Activated CD4-positive, alpha-beta memory T cell treated with anti-CD3 and anti-CD28 coated beads, Interleukin-2, amount 10 ng/mL, durations not matched to agents 7 days and 5 days (primary cell): Measurements from ENCODE around the gene TFF3. TPM values are rescaled to one million over a fixed set of nuclear protein-coding genes. Genes with fewer than 3 reads are reported as not detected.

Experiments
- CTCF ChIA-PET: fragments of 350-600 bp; sonication (Branson Sonifier 250); formaldehyde crosslinking; loops from one replicate; lab custom pipeline; 2021; ENCODE audit warnings: antibody characterized with exemption, inconsistent platforms; lab: Charles Lee
- POLR2A ChIA-PET: fragments of 350-600 bp; sonication (Branson Sonifier 250); formaldehyde crosslinking; loops from one replicate; lab custom pipeline; 2021; ENCODE audit warnings: antibody characterized with exemption; lab: Charles Lee
- DNase-seq: peaks from one replicate; pipeline ENCODE4 v3.0.0-alpha.2; 2020
- H3K27ac Mint-ChIP-seq: one replicate; pipeline ENCODE4 v1.8.0; 2021; ENCODE audit warnings: mild to moderate bottlenecking, mixed read lengths
- H3K27me3 Mint-ChIP-seq: one replicate; pipeline ENCODE4 v1.8.0; 2021; ENCODE audit warnings: mixed read lengths
- H3K36me3 Mint-ChIP-seq: one replicate; pipeline ENCODE4 v1.8.0; 2021; ENCODE audit warnings: low read depth, mixed read lengths
- H3K4me1 Mint-ChIP-seq: one replicate; pipeline ENCODE4 v1.8.0; 2021; ENCODE audit warnings: mixed read lengths
- H3K4me3 Mint-ChIP-seq: one replicate; pipeline ENCODE4 v1.8.0; 2021; ENCODE audit warnings: mild to moderate bottlenecking, mixed read lengths
- H3K9me3 Mint-ChIP-seq: one replicate; pipeline ENCODE4 v1.8.0; 2021; ENCODE audit warnings: mixed read lengths
- total RNA-seq, 2 experiments: library from RNA; stranded (reverse); gene quantifications; one replicate each; pipeline ENCODE4 v1.2.3, GENCODE V29; 2021

The TFF3 gene
- total RNA-seq, 2 experiments from 2014 or later = not detected

DNA sequence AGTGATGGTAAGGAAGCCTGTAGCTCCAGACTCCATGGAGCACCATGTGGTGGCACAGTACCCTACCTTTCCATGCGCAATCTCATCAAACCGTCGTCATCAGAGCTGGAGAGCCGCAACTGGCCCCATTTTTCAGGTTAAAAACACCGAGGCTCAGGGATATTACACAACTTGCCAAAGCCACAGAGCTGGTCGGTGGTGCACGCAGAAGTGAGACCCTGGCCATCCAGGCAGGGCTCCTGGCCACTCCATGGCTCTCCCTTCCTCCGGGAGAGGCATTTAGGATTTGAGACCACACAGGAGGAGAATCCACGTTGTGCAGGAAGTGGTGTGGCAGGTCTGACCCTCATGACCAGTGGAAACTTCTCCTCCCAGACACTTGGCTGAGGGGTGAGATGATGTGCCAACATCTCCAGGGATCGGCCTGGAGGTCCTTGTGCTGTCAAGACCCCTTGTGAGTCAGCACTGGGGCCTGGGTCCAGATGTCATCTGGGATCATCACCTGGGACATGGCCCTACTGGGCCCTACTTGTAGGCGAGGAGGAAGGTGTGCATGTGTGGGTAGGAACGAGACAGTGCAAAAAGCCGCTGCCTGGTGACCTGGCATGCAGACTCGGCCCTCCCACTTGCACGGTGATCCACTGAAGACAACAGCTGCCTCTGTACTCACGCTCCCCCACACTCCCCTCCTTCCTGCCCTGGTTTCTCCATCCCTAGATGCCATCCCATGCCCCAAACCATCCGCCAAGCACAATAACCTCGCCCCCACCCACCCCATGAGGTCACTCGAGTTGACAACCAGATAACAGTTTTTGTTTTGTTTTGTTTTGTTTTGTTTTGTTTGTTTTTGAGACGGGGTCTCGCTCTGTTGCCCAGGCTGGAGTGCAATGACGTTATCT lies 10.4 kb downstream of the TFF3 start:
- CTCF ChIA-PET = interaction anchor here (0.7 kb wide), 1 partner anchor 234 kb away, joined by 3 read pairs; no protein-coding TSS in a partner anchor
- Mint-ChIP-seq H3K36me3 (no peaks in the 10 kb centered on the region), H3K4me1 (peaks cover 10% of the 10 kb centered on the region), H3K9me3 (no peaks in the 10 kb centered on the region), H3K27me3 (peaks cover 16% of the 10 kb centered on the region), H3K27ac (no peak overlapping the region), H3K4me3 (no peak overlapping the region)
- no peak for DNase-seq
- POLR2A ChIA-PET = no interaction called here

GRCh38 chr21:42303443-42303842 lies 11.8 kb downstream of the TFF3 start:
- Mint-ChIP-seq H3K4me1 (peaks cover 21% of the 10 kb centered on the region), H3K9me3 (no peaks in the 10 kb centered on the region), H3K27me3 (peaks cover 14% of the 10 kb centered on the region), H3K4me3 (no peak overlapping the region), H3K36me3 (no peaks in the 10 kb centered on the region), H3K27ac (no peak overlapping the region)
- DNase-seq = no peak
- ChIA-PET POLR2A (no interaction called here), CTCF (interaction anchor here (1.3 kb wide), 1 partner anchor 44 kb away, joined by 3 read pairs; no protein-coding TSS in a partner anchor)

DNA sequence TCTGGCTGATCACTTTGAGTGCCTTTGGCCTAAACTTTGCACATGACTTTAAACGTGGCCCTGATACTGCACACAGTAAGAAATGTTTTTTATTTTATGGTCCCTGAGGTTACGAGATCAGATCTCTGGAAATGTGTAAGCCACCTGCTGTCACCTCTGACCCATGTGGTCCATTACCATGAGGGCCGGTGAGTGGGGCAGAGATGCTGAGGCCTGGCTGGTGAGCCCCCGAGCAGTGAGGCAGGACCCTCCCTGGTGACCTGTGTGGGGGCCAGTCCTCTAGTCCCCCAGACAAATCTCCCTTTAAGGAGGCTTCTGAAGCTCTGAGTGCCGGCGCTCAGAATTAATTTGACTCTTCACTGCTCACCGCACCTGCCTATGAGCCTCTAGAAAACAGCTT lies 12.4 kb downstream of the TFF3 start:
- no peaks in the 10 kb centered on the region for H3K9me3 Mint-ChIP-seq
- no peak for DNase-seq
- no peak overlapping the region for H3K4me3 Mint-ChIP-seq
- H3K4me1 Mint-ChIP-seq = peaks cover 24% of the 10 kb centered on the region
- no peaks in the 10 kb centered on the region for H3K36me3 Mint-ChIP-seq
- H3K27ac Mint-ChIP-seq = no peak overlapping the region
- peaks cover 11% of the 10 kb centered on the region for H3K27me3 Mint-ChIP-seq
- ChIA-PET CTCF (interaction anchor here (1.3 to 1.9 kb wide), 2 partner anchors 8 to 44 kb away, joined by 3 to 5 read pairs; no protein-coding TSS in a partner anchor), POLR2A (no interaction called here)

- CTCF ChIA-PET = interaction anchor here (0.9 to 1.9 kb wide), 3 partner anchors 9 to 64 kb away, joined by 3 to 5 read pairs (median 3); no protein-coding TSS in a partner anchor
- no peak overlapping the region for H3K4me3 Mint-ChIP-seq
- no peaks in the 10 kb centered on the region for H3K9me3 Mint-ChIP-seq
- no peaks in the 10 kb centered on the region for H3K36me3 Mint-ChIP-seq
- no peak for DNase-seq
- POLR2A ChIA-PET = no interaction called here
- H3K27me3 Mint-ChIP-seq = peaks cover 6% of the 10 kb centered on the region
- peaks cover 24% of the 10 kb centered on the region for H3K4me1 Mint-ChIP-seq
- no peak overlapping the region for H3K27ac Mint-ChIP-seq
Measured at GRCh38 chr21:42302076-42302650, 13.0 kb downstream of the TFF3 start.

- H3K9me3 Mint-ChIP-seq = no peaks in the 10 kb centered on the region
- CTCF ChIA-PET = interaction anchor here (0.9 to 1.9 kb wide), 2 partner anchors 9 to 63 kb away, joined by 3 to 5 read pairs; no protein-coding TSS in a partner anchor
- no peak overlapping the region for H3K27ac Mint-ChIP-seq
- no peak overlapping the region for H3K4me3 Mint-ChIP-seq
- peaks cover under 1% of the 10 kb centered on the region for H3K27me3 Mint-ChIP-seq
- H3K36me3 Mint-ChIP-seq = no peaks in the 10 kb centered on the region
- peaks cover 24% of the 10 kb centered on the region for H3K4me1 Mint-ChIP-seq
- DNase-seq = no peak
- POLR2A ChIA-PET = no interaction called here
Measured at GRCh38 chr21:42301371-42302075, 13.7 kb downstream of the TFF3 start.

DNA sequence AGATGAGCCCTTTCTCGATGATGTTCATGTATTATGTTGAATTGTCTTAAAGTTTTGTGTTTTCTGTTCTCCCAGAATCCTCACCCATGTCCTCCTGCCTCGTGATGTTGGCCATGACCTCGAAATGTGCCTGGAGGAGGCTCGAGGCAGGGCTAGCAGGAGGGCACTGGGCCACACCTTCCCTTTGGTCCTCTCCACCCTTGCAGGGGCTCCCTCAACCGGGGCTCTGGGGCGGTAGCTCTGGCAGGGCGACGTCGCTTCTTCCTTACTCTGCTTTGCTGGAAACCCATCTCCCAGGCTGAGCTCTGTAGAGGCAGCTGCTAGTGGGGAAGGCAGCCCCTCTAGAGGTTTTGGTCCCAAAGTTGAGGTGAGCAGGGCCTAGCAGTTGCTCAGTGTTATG lies 14.3 kb downstream of the TFF3 start:
- Mint-ChIP-seq H3K4me1 (peaks cover 24% of the 10 kb centered on the region), H3K9me3 (no peaks in the 10 kb centered on the region), H3K4me3 (no peak overlapping the region), H3K27ac (no peak overlapping the region), H3K27me3 (no peaks in the 10 kb centered on the region), H3K36me3 (peaks cover 3% of the 10 kb centered on the region)
- ChIA-PET CTCF (interaction anchor here (1.9 kb wide), 1 partner anchor 10 kb away, joined by 5 read pairs; no protein-coding TSS in a partner anchor), POLR2A (no interaction called here)
- no peak for DNase-seq

DNA sequence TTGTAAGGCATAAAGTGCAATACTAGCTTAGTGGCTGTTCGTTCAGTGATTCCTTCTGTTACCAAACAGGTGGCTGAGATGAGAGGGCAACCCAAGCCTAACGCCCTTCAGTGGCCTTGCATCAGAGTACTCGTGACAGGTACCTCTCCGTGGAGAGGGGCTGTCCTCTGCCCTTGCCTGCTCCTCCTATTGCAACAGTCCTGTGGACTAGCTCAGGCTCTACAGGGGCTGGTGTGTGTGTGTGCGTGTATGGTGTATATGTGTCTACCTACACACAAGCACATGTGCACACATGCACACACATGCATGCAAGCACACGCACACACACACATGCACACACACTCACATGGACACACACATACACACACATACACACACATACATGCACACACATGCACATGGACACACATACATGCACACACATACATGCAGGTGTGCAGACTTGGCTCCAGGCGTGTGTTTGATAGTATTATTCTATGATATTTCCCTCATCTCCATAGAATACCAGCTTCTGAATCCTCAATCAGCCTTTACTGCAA lies 15.1 kb downstream of the TFF3 start:
- H3K27ac Mint-ChIP-seq = peak overlapping the region; percentile 37
- ChIA-PET CTCF (interaction anchor here (2.1 kb wide), 1 partner anchor 10 kb away, joined by 7 read pairs; no protein-coding TSS in a partner anchor), POLR2A (no interaction called here)
- H3K36me3 Mint-ChIP-seq = peaks cover 11% of the 10 kb centered on the region
- no peak overlapping the region for H3K4me3 Mint-ChIP-seq
- no peak for DNase-seq
- no peaks in the 10 kb centered on the region for H3K9me3 Mint-ChIP-seq
- H3K4me1 Mint-ChIP-seq = peaks cover 24% of the 10 kb centered on the region
- no peaks in the 10 kb centered on the region for H3K27me3 Mint-ChIP-seq

DNA sequence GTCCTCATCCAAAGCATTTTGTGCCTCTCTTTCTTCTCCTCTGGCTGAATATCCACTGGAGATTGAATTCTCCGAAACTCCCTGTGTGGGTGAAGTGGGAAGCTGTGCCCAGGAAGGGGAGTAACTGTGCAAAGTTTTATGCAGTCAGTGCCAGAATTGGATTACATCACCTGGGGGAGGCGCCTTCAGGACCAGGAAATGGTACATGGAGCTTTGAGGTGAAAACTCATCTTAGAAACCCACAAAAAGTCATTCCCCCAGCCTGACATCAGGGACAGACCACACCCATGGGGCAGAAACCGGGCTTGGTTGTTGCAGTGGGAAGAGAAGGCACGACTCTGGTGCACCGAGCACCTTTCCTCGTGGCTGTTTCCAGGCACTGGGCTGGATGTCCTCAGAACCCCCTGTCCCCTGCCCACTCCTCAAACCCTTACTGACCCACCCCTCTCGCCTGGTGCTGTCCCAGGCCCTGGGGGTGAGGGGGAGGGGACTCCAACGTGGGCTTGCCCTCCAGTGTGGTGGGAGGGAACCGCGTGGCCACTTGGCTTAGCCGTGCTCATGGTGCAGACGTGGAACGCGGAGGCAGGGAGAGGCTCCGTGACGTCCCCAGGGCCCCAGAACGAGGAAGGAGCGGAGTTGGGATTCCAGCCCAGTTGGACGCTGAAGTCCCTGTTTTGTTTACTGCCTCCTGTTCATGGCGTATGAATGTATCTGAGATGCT lies 15.7 kb downstream of the TFF3 start:
- ChIA-PET POLR2A (no interaction called here), CTCF (interaction anchor here (2.1 kb wide), 1 partner anchor 11 kb away, joined by 7 read pairs; no protein-coding TSS in a partner anchor)
- H3K9me3 Mint-ChIP-seq = no peaks in the 10 kb centered on the region
- peaks cover 24% of the 10 kb centered on the region for H3K4me1 Mint-ChIP-seq
- peak; percentile 55 for DNase-seq
- H3K27ac Mint-ChIP-seq = peak overlapping the region; percentile 37
- no peaks in the 10 kb centered on the region for H3K27me3 Mint-ChIP-seq
- peaks cover 14% of the 10 kb centered on the region for H3K36me3 Mint-ChIP-seq
- H3K4me3 Mint-ChIP-seq = no peak overlapping the region

- DNase-seq = no peak
- Mint-ChIP-seq H3K27me3 (no peaks in the 10 kb centered on the region), H3K4me1 (peaks cover 24% of the 10 kb centered on the region), H3K9me3 (no peaks in the 10 kb centered on the region), H3K27ac (no peak overlapping the region), H3K4me3 (no peak overlapping the region), H3K36me3 (peaks cover 14% of the 10 kb centered on the region)
- ChIA-PET POLR2A (no interaction called here), CTCF (interaction anchor here (1.4 to 2.1 kb wide), 2 partner anchors 12 to 153 kb away, joined by 4 to 7 read pairs; no protein-coding TSS in a partner anchor)
Measured at GRCh38 chr21:42298657-42299056, 16.6 kb downstream of the TFF3 start.

- Mint-ChIP-seq H3K27ac (no peak overlapping the region), H3K27me3 (no peaks in the 10 kb centered on the region), H3K4me1 (peaks cover 24% of the 10 kb centered on the region), H3K9me3 (no peaks in the 10 kb centered on the region), H3K36me3 (peaks cover 14% of the 10 kb centered on the region), H3K4me3 (no peak overlapping the region)
- ChIA-PET POLR2A (no interaction called here), CTCF (interaction anchor here (1.4 to 2.1 kb wide), 2 partner anchors 12 to 153 kb away, joined by 4 to 7 read pairs; no protein-coding TSS in a partner anchor)
- no peak for DNase-seq
Measured at GRCh38 chr21:42298237-42298636, 17.0 kb downstream of the TFF3 start.

GRCh38 chr21:42297377-42297776 lies 17.8 kb downstream of the TFF3 start:
- Mint-ChIP-seq H3K4me3 (no peak overlapping the region), H3K27me3 (no peaks in the 10 kb centered on the region), H3K4me1 (peaks cover 24% of the 10 kb centered on the region), H3K27ac (no peak overlapping the region), H3K36me3 (peaks cover 14% of the 10 kb centered on the region), H3K9me3 (no peaks in the 10 kb centered on the region)
- ChIA-PET CTCF (interaction anchor here (1.2 to 1.4 kb wide), 2 partner anchors 14 to 152 kb away, joined by 3 to 4 read pairs; no protein-coding TSS in a partner anchor), POLR2A (no interaction called here)
- DNase-seq = no peak

DNA sequence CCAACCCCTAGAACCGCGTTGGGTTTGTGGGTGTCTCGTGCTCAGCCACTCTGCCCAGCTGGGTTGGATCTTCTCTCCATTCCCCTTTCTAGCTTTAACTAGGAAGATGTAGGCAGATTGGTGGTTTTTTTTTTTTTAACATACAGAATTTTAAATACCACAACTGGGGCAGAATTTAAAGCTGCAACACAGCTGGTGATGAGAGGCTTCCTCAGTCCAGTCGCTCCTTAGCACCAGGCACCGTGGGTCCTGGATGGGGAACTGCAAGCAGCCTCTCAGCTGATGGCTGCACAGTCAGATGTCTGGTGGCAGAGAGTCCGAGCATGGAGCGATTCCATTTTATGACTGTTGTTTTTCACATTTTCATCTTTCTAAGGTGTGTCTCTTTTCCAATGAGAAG lies 18.7 kb downstream of the TFF3 start:
- ChIA-PET CTCF (interaction anchor here (1.0 to 1.2 kb wide), 2 partner anchors 15 to 132 kb away, joined by 3 read pairs; no protein-coding TSS in a partner anchor), POLR2A (no interaction called here)
- H3K27ac Mint-ChIP-seq = no peak overlapping the region
- H3K9me3 Mint-ChIP-seq = no peaks in the 10 kb centered on the region
- H3K36me3 Mint-ChIP-seq = peaks cover 14% of the 10 kb centered on the region
- no peak for DNase-seq
- H3K4me1 Mint-ChIP-seq = peaks cover 24% of the 10 kb centered on the region
- H3K4me3 Mint-ChIP-seq = no peak overlapping the region
- H3K27me3 Mint-ChIP-seq = no peaks in the 10 kb centered on the region
